Suprapubic skin (tissue), 4 donors: Measurements from ENCODE around the gene OR12D1. TPM values are rescaled to one million over a fixed set of nuclear protein-coding genes. Genes with fewer than 3 reads are reported as not detected.

Experiments used
- DNase-seq, 2 donors: peaks; one replicate each; pipeline ENCODE4 v3.0.0-alpha.2; 2019; ENCODE audit warnings: low spot score in 2 of 2
- H3K27ac ChIP-seq: fragments of 200-600 bp; sonication (generic); one replicate; pipeline ENCODE4 v1.5.1; 2019
- H3K27me3 ChIP-seq: fragments of 200-600 bp; sonication (generic); one replicate; pipeline ENCODE4 v1.5.1; 2019
- H3K36me3 ChIP-seq: fragments of 200-600 bp; sonication (generic); one replicate; pipeline ENCODE4 v1.5.1; 2019
- H3K4me1 ChIP-seq: fragments of 200-600 bp; sonication (generic); one replicate; pipeline ENCODE4 v1.5.1; 2019
- H3K4me3 ChIP-seq: fragments of 200-600 bp; sonication (generic); one replicate; pipeline ENCODE4 v1.5.1; 2019; ENCODE audit warnings: mild to moderate bottlenecking
- H3K9me3 ChIP-seq: fragments of 200-600 bp; sonication (generic); one replicate; pipeline ENCODE4 v1.5.1; 2019
- EP300 ChIP-seq: sonication (generic); formaldehyde crosslinking; IDR thresholded peaks from one replicate; pipeline ENCODE4 v1.6.1; 2017; ENCODE audit warnings: antibody characterized with exemption
- POLR2A ChIP-seq, 2 donors: fragments of 450-650 bp; IDR thresholded peaks; one replicate each; pipeline ENCODE4 v1.6.1; 2017; ENCODE audit warnings: antibody characterized with exemption in 2 of 2, mild to moderate bottlenecking in 2 of 2, moderate library complexity in 2 of 2
- POLR2AphosphoS5 ChIP-seq, 3 donors: sonication (generic); formaldehyde crosslinking; IDR thresholded peaks; one replicate each; pipeline ENCODE4 v1.6.1; 2017; ENCODE audit warnings: antibody characterized with exemption in 3 of 3
- WGBS: methylation state at CpG from one replicate; pipeline ENCODE4 v1.1.5; 2018; 5-methylcytosine and 5-hydroxymethylcytosine counted together
- total RNA-seq, 4 donors: library from RNA; depleted of rRNA; stranded (reverse); fragments of >200 nt; gene quantifications; one replicate each; pipeline ENCODE4 v1.1.0, GENCODE V29; 2016
- TF ChIP-seq, protein P1 (sequence below), 2 donors: fragments of 200-600 bp in 1 of 2; fragments of 450-650 bp in 1 of 2; sonication (generic) in 1 of 2; IDR thresholded peaks; one replicate each; pipeline ENCODE4 v1.5.1; 2016 to 2019; ENCODE audit warnings: antibody characterized with exemption in 2 of 2, mild to moderate bottlenecking in 1 of 2, moderate library complexity in 1 of 2

The OR12D1 gene
- total RNA-seq, 4 donors from 2014 or later, result not detected

DNA sequence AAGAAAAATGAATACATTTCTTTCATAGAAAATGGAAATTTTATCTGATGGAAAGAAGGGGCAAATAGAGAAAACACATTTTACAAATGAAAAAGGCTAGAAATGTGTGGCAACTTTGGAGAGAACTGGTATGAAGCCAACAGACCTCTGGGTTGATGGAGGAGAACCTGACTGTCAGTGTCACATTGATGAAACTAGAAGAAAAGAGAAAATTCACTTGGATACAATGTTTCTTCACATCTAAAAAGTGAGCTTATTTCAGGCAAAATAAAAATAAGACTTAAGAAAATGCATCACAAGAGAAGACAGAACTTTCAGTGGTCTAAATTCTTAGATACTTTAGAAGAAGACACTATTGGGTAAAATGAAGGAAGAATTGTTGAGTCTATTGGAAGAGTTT lies 19.4 kb upstream of the OR12D1 start, which contains the start of gene OR12D2:
Gene OR12D2, plus strand, starts transcription at position 301 of the 400 bp plus-strand sequence. CDS start 1,069 bp downstream, outside the sequence.
- H3K4me3 ChIP-seq, result no peak within 1 kb of the TSS
- H3K27me3 ChIP-seq, result no peaks in the 10 kb centered on the region
- H3K36me3 ChIP-seq, result no peaks in the 10 kb centered on the region
- TF ChIP-seq EP300, result no peak
- TF ChIP-seq, protein P1, sequence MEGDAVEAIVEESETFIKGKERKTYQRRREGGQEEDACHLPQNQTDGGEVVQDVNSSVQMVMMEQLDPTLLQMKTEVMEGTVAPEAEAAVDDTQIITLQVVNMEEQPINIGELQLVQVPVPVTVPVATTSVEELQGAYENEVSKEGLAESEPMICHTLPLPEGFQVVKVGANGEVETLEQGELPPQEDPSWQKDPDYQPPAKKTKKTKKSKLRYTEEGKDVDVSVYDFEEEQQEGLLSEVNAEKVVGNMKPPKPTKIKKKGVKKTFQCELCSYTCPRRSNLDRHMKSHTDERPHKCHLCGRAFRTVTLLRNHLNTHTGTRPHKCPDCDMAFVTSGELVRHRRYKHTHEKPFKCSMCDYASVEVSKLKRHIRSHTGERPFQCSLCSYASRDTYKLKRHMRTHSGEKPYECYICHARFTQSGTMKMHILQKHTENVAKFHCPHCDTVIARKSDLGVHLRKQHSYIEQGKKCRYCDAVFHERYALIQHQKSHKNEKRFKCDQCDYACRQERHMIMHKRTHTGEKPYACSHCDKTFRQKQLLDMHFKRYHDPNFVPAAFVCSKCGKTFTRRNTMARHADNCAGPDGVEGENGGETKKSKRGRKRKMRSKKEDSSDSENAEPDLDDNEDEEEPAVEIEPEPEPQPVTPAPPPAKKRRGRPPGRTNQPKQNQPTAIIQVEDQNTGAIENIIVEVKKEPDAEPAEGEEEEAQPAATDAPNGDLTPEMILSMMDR (IDR thresholded peaks at IDR 0.05), result no peak
- TF ChIP-seq POLR2A (IDR thresholded peaks at IDR 0.05), result no peak
- no peak for TF ChIP-seq POLR2AphosphoS5 (IDR thresholded peaks at IDR 0.05)
- no peaks in the 10 kb centered on the region for H3K4me1 ChIP-seq
- no peak for DNase-seq
- no peak within 1 kb of the TSS for H3K27ac ChIP-seq
- H3K9me3 ChIP-seq, result no peaks in the 10 kb centered on the region

DNA sequence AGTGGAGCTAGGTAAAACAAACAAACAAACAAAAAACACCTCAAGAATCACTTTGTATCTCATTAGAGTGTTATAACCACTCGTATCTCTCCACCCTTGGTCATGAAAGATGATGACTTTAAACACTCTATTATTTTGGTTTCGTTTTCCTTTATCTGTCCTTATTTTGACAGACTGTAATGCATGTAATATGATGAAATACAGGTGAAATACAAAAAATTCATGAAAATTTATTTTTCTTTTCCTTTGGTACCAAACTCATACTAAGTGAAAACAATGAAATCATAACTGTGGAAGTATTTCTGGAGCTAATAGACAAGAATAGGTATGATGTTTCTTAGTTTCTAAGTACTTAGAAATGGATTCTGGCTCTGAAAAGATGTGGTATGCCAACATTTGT lies 15.2 kb upstream of the OR12D1 start:
- DNase-seq, result no peak
- no peak overlapping the region for H3K27ac ChIP-seq
- 82% methylated on average over 2 of the region's 2 CpGs for WGBS
- TF ChIP-seq EP300 (no peak), POLR2A (IDR thresholded peaks at IDR 0.05) (no peak), POLR2AphosphoS5 (IDR thresholded peaks at IDR 0.05) (no peak)
- TF ChIP-seq, protein P1 (IDR thresholded peaks at IDR 0.05), result no peak
- no peaks in the 10 kb centered on the region for H3K36me3 ChIP-seq
- H3K4me1 ChIP-seq, result no peaks in the 10 kb centered on the region
- H3K4me3 ChIP-seq, result no peak overlapping the region
- peaks cover under 1% of the 10 kb centered on the region for H3K9me3 ChIP-seq
- H3K27me3 ChIP-seq, result no peaks in the 10 kb centered on the region

DNA sequence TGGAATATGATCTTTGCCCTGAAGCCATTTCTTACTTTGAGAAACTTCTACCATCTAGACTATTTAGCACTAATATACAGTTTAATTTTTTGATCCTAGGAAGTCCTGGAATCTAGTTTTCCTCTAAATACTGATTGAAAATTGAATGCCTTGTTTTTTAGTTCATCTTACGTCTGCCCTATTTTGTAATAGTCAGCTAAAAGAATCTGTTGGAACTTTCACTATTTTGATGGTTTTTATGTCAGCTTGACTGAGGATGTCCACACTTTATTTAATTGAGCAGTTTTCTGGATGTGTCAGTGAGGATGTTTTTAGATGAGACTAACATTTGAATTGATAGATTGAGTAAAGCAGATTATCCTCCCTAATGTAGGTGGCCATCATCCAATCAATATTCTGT lies 10.9 kb upstream of the OR12D1 start:
- Histone ChIP-seq H3K27me3 (no peaks in the 10 kb centered on the region), H3K4me1 (no peaks in the 10 kb centered on the region), H3K9me3 (peaks cover 11% of the 10 kb centered on the region), H3K27ac (no peak overlapping the region), H3K36me3 (no peaks in the 10 kb centered on the region), H3K4me3 (no peak overlapping the region)
- no peak for DNase-seq
- TF ChIP-seq, protein P1 (IDR thresholded peaks at IDR 0.05), result no peak
- WGBS, result 37% methylated on average over 1 of the region's 1 CpG

DNA sequence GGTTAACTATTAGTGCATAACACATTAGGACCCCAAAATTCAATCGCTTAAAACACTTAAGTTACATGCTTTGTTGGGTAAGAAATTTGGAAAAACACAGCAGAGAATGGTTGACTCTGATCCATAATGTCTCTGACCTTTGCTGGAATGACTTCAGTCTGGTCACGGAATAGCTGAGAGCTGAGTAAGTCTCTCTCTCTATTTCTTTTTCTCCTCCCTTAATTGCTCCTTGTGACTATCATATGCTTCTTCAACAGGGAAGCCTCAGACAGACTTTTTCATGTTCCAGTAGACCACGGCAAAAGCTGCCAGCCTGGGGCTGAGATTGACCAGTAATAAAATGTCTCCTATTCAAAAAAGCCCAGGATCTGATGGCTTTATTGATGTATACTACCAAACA lies 4.8 kb downstream of the OR12D1 start:
- TF ChIP-seq, protein P1 (IDR thresholded peaks at IDR 0.05), result no peak
- TF ChIP-seq POLR2A (IDR thresholded peaks at IDR 0.05) (no peak), EP300 (no peak), POLR2AphosphoS5 (IDR thresholded peaks at IDR 0.05) (no peak)
- no peaks in the 10 kb centered on the region for H3K9me3 ChIP-seq
- H3K27ac ChIP-seq, result no peak overlapping the region
- no peaks in the 10 kb centered on the region for H3K27me3 ChIP-seq
- no peak overlapping the region for H3K4me3 ChIP-seq
- H3K4me1 ChIP-seq, result no peaks in the 10 kb centered on the region
- no peaks in the 10 kb centered on the region for H3K36me3 ChIP-seq
- no peak for DNase-seq
- WGBS, result 66% methylated on average over 3 of the region's 3 CpGs

DNA sequence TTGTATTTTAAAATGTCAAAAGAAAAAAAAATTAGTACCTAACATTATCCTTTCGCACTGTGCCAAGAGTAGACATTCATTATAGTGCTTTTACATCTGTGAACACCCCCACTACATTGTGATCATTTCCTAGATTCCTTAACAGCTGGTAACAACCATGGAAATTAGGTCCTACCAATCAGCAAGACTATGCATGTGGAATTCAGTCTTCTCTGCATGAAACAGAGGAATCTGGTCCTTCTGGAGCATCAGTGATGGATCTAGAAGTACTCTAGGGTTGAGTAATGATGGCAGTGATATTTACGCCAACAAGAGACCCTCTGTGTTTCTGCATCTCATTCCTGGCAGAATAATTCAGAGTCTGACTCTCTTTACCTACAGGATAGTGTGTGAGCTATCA lies 9.4 kb downstream of the OR12D1 start:
- WGBS, result 87% methylated on average over 2 of the region's 2 CpGs
- no peak overlapping the region for H3K4me3 ChIP-seq
- no peaks in the 10 kb centered on the region for H3K9me3 ChIP-seq
- H3K4me1 ChIP-seq, result no peaks in the 10 kb centered on the region
- DNase-seq, result no peak
- no peaks in the 10 kb centered on the region for H3K36me3 ChIP-seq
- no peak overlapping the region for H3K27ac ChIP-seq
- H3K27me3 ChIP-seq, result peaks cover 4% of the 10 kb centered on the region
- TF ChIP-seq EP300, result no peak
- TF ChIP-seq, protein P1 (IDR thresholded peaks at IDR 0.05), result no peak
- TF ChIP-seq POLR2AphosphoS5 (IDR thresholded peaks at IDR 0.05), result no peak
- TF ChIP-seq POLR2A (IDR thresholded peaks at IDR 0.05), result no peak
